HCT116 (cell line): ENCODE data around the gene ACACB. TPM values are rescaled to one million over a fixed set of nuclear protein-coding genes. Genes with fewer than 3 reads are reported as not detected.

Experiments
- ATAC-seq: fragments of 200-7000 bp; cut with Tn5 transposase; 2 replicates; pipeline ENCODE4 v1.9.1; 2020; ENCODE audit warnings: mild to moderate bottlenecking, moderate library complexity
- BruUV-seq: library from RNA; stranded (reverse); fragments of 400-500 nt; replicated peaks from 2 replicates; lab custom pipeline; 2021; lab: Mats Ljungman, UMichigan
- CTCF ChIA-PET: fragments of 300-600 bp; sonication (Branson Sonifier 250); formaldehyde crosslinking; loops from one replicate; lab custom pipeline; 2021; ENCODE audit warnings: antibody characterized with exemption; lab: Charles Lee
- POLR2A ChIA-PET: fragments of 300-600, 350-600 bp; sonication (Branson Sonifier 250); formaldehyde crosslinking; loops from one replicate; lab custom pipeline; 2021; ENCODE audit warnings: antibody characterized with exemption; lab: Charles Lee
- RAD21 ChIA-PET, 2 experiments: fragments of 300-600 bp; sonication (Branson Sonifier 250); formaldehyde crosslinking; loops; one replicate each; lab custom pipeline; 2023; ENCODE audit warnings: low total read pairs in 2 of 2; ENCODE audit not compliant: uncharacterized antibody in 2 of 2, unreplicated experiment in 2 of 2, low non-redundant PET in 1 of 2; lab: Charles Lee
- DNase-seq: peaks from one replicate; pipeline ENCODE4 v3.0.0-alpha.2; 2010; ENCODE audit warnings: low read depth, low spot score
- H2AFZ ChIP-seq: fragments of 200-600 bp; shearing (Covaris generic), sonication (generic); 2 replicates; pipeline ENCODE4 v1.6.1; 2017; ENCODE audit warnings: low read depth, mixed run types, mixed read lengths, antibody characterized with exemption, low read length; ENCODE audit not compliant: poor library complexity, severe bottlenecking
- H3K27ac ChIP-seq: 2 replicates; pipeline ENCODE4 v1.5.1; 2012; ENCODE audit warnings: low read depth, low read length
- H3K27me3 ChIP-seq: fragments of 200-600 bp; sonication (generic); 2 replicates; pipeline ENCODE4 v1.6.1; 2016; ENCODE audit warnings: mixed run types, low read length, mixed read lengths; ENCODE audit not compliant: insufficient read depth
- H3K36me3 ChIP-seq, 2 experiments: fragments of 200-500 bp in 1 of 2; fragments of 200-600 bp in 1 of 2; sonication (Bioruptor generic) in 1 of 2; sonication (generic) in 1 of 2; 2 replicates each; pipeline versions ENCODE4 v1.5.1 to v1.6.1; 2014 to 2016; ENCODE audit warnings: low read length in 2 of 2, inconsistent platforms in 1 of 2, mixed read lengths in 1 of 2, mixed run types in 1 of 2; ENCODE audit not compliant: insufficient read depth in 2 of 2, control insufficient read depth in 1 of 2
- H3K4me1 ChIP-seq, 2 experiments: fragments of 200-600 bp in 1 of 2; sonication (generic) in 1 of 2; 2 replicates each; pipeline versions ENCODE4 v1.5.1 to v1.6.1; 2012 to 2017; ENCODE audit warnings: low read length in 2 of 2, inconsistent platforms in 1 of 2, mild to moderate bottlenecking in 1 of 2, mixed read lengths in 1 of 2, mixed run types in 1 of 2, moderate library complexity in 1 of 2; ENCODE audit not compliant: insufficient read depth in 2 of 2, control insufficient read depth in 1 of 2
- H3K4me2 ChIP-seq: fragments of 200-600 bp; sonication (generic); 2 replicates; pipeline ENCODE4 v1.6.1; 2017; ENCODE audit warnings: mixed run types, low read length, mixed read lengths
- H3K4me3 ChIP-seq, 2 experiments: fragments of 200-600 bp in 1 of 2; sonication (generic) in 1 of 2; replicated peaks in 1 of 2; 2 replicates each; pipeline ENCODE4 v1.5.1; 2011 to 2016; ENCODE audit warnings: low read length in 2 of 2, control low read depth in 1 of 2, low read depth in 1 of 2, mild to moderate bottlenecking in 1 of 2, mixed read lengths in 1 of 2, mixed run types in 1 of 2
- H3K79me2 ChIP-seq: fragments of 200-600 bp; sonication (generic); 2 replicates; pipeline ENCODE4 v1.6.1; 2017; ENCODE audit warnings: mild to moderate bottlenecking, mixed run types, low read length, moderate library complexity, mixed read lengths; ENCODE audit not compliant: insufficient read depth
- H3K9ac ChIP-seq: fragments of 200-600 bp; sonication (generic); 2 replicates; pipeline ENCODE4 v1.6.1; 2016; ENCODE audit warnings: low read length, mixed read lengths
- H3K9me2 ChIP-seq: fragments of 200-600 bp; sonication (generic), shearing (Covaris generic); 2 replicates; pipeline ENCODE4 v1.6.1; 2017; ENCODE audit warnings: mixed run types, mild to moderate bottlenecking, moderate library complexity; ENCODE audit not compliant: insufficient read depth
- H3K9me3 ChIP-seq, 2 experiments: fragments of 200-500 bp in 1 of 2; fragments of 200-600 bp in 1 of 2; sonication (Bioruptor generic) in 1 of 2; sonication (generic) in 1 of 2; 2 replicates each; pipeline ENCODE4 v1.6.1; 2014 to 2017; ENCODE audit warnings: low read length in 2 of 2, mixed read lengths in 2 of 2, inconsistent platforms in 1 of 2, low read depth in 1 of 2, mild to moderate bottlenecking in 1 of 2, mixed run types in 1 of 2, moderate library complexity in 1 of 2; ENCODE audit not compliant: control insufficient read depth in 1 of 2, insufficient read depth in 1 of 2
- H4K20me1 ChIP-seq: fragments of 200-600 bp; sonication (generic), shearing (Covaris generic); 2 replicates; pipeline ENCODE4 v1.6.1; 2017; ENCODE audit warnings: mixed run types, mild to moderate bottlenecking, moderate library complexity; ENCODE audit not compliant: insufficient read depth
- EGR1 ChIP-seq: IDR thresholded peaks from 2 replicates; pipeline ENCODE4 v1.6.1; 2012; ENCODE audit warnings: low read depth
- EZH2 ChIP-seq: fragments of 200-600 bp; sonication (generic); IDR thresholded peaks from 2 replicates; pipeline ENCODE4 v1.6.1; 2017; ENCODE audit warnings: antibody characterized with exemption, mixed run types
- EZH2phosphoT487 ChIP-seq: fragments of 200-600 bp; IDR thresholded peaks from 2 replicates; pipeline ENCODE4 v1.6.1; 2018; ENCODE audit warnings: antibody characterized with exemption, borderline replicate concordance
- FOSL1 ChIP-seq: IDR thresholded peaks from 2 replicates; pipeline ENCODE4 v1.6.1; 2012; ENCODE audit warnings: low read depth
- MAX ChIP-seq: IDR thresholded peaks from 2 replicates; pipeline ENCODE4 v1.6.1; 2012
- POLR2A ChIP-seq: IDR thresholded peaks from 2 replicates; pipeline ENCODE4 v1.7.0; 2011; ENCODE audit warnings: borderline replicate concordance; ENCODE audit not compliant: insufficient read depth, insufficient read length; ENCODE audit errors: extremely low read depth
- POLR2AphosphoS5 ChIP-seq: IDR thresholded peaks from 2 replicates; pipeline ENCODE4 v1.6.1; 2011; ENCODE audit warnings: mild to moderate bottlenecking, low read depth, low read length, moderate library complexity
- RAD21 ChIP-seq: IDR thresholded peaks from 2 replicates; pipeline ENCODE4 v1.6.1; 2012; ENCODE audit warnings: low read depth, mild to moderate bottlenecking
- REST ChIP-seq: IDR thresholded peaks from 2 replicates; pipeline ENCODE4 v1.6.1; 2012; ENCODE audit warnings: low read depth
- SIN3A ChIP-seq: IDR thresholded peaks from 2 replicates; pipeline ENCODE4 v1.6.1; 2012; ENCODE audit warnings: low read depth
- YY1 ChIP-seq: IDR thresholded peaks from 2 replicates; pipeline ENCODE4 v1.6.1; 2011; ENCODE audit warnings: low read length, low read depth, moderate library complexity, mild to moderate bottlenecking; ENCODE audit not compliant: insufficient replicate concordance; ENCODE audit errors: extremely low read depth
- ZNF274 ChIP-seq: fragments of 200-500 bp; sonication (Bioruptor generic); IDR thresholded peaks from 2 replicates; pipeline ENCODE4 v1.6.1; 2014; ENCODE audit warnings: mild to moderate bottlenecking, low read depth, low read length, inconsistent platforms
- intact Hi-C: fragments of 100-400 bp; cut with micrococcal nuclease; formaldehyde crosslinking; loops from 2 replicates; pipeline ENCODE4 v1.10.0; 2022
- total RNA-seq: library from RNA; stranded (reverse); gene quantifications from one replicate; pipeline ENCODE4 v1.2.1, GENCODE V29; 2021; ENCODE audit not compliant: unreplicated experiment

Gene ACACB
- total RNA-seq, 1 experiment from 2014 or later, result 11.1 TPM

- no peaks in the 10 kb centered on the region for H3K4me1 ChIP-seq
- ATAC-seq, result no peak
- no peak overlapping the region for H3K4me3 ChIP-seq
- TF ChIP-seq POLR2AphosphoS5 (no peak), FOSL1 (no peak), RAD21 (no peak), YY1 (no peak), ZNF274 (no peak), SIN3A (no peak), POLR2A (no peak), EZH2phosphoT487 (no peak), MAX (no peak), EGR1 (no peak), REST (no peak), EZH2 (no peak)
- no TSS peak for BruUV-seq
- H3K9me3 ChIP-seq, result no peaks in the 10 kb centered on the region
- RAD21 ChIA-PET, result no interaction called here
- intact Hi-C loops, result no loop called here
- H3K9me2 ChIP-seq, result no peaks in the 10 kb centered on the region
- H3K4me2 ChIP-seq, result no peak overlapping the region
- no peaks in the 10 kb centered on the region for H3K27me3 ChIP-seq
- no peak overlapping the region for H3K27ac ChIP-seq
- no peaks in the 10 kb centered on the region for H3K36me3 ChIP-seq
- H2AFZ ChIP-seq, result no peak overlapping the region
- H3K79me2 ChIP-seq, result no peaks in the 10 kb centered on the region
- no peak for DNase-seq
- no peaks in the 10 kb centered on the region for H4K20me1 ChIP-seq
- CTCF ChIA-PET, result interaction anchor here (3.6 kb wide), 1 partner anchor 10 kb away, joined by 15 read pairs; no protein-coding TSS in a partner anchor
- no peak overlapping the region for H3K9ac ChIP-seq
- POLR2A ChIA-PET, result no interaction called here
These were observed 5.0 kb downstream of the ACACB start for GRCh38 chr12:109121346-109121880.
